GM04503 (cell line): Measurements from ENCODE around the gene NEGR1.

ENCODE experiments used
- DNase-seq: peaks from one replicate; pipeline ENCODE4 v3.0.0-alpha.2; 2012; ENCODE audit warnings: low read depth

Gene NEGR1

GRCh38 chr1:72023063-72023930, 259.0 kb downstream of the NEGR1 start:
- DNase-seq: no peak

DNA sequence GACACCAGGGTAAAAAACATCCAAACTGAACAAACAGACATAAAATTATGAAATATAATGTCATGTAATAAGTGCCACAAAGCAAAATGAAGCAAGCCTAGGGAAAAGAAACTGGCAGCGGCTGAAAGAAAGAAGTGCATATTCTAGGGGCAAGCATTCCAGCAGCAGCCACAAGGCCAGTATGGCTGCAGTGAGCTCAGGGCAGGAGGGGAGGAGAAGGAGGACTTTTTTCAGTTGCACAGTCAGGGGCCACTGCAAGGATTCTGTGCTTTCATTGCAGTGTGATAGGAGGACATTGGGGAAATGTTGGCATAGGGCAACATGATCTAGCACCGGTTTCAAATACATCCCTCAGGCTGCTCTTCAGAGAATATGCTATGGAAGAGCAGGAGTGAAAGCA, 263.8 kb downstream of the NEGR1 start:
- no peak for DNase-seq

DNA sequence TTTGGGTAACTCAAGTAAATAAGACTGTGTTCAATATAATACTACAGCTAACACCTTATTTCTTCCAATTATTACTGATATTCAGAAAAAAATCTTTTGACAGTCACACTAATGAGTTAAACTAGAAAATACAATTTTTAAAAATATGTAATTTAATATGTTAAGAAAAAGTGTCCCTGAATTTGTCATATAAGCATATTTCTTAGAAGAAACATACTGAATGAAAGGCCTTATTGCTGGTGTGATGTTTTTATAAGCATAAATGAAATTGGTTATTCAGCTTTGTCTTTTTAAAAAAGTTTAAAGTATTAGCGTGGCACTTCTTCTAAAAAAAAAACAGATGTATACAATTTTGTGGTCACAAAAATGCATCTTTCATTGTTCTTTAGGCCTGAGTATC, 267.3 kb downstream of the NEGR1 start:
- DNase-seq: no peak

DNA sequence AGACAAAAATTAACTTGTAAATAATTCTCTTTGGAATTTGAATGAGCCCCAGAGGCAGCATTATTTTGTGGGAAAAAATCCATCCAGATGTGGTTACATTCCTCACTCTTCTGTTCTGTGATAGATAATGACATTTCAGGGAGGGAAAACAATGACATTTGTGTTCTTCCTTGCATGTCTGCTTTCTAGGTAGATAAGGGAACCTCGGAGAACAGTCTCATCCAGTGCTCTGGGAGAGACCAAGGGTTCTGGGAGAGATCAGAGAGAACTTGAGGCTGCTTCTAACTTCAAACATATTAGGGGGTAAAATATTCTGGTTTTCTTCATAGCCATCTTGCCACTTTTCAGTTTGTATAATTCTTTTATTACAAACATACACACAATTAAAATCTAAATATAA, 269.2 kb downstream of the NEGR1 start:
- DNase-seq: no peak

- DNase-seq: no peak
Observed at GRCh38 chr1:72011721-72012120, 270.6 kb downstream of the NEGR1 start.

DNA sequence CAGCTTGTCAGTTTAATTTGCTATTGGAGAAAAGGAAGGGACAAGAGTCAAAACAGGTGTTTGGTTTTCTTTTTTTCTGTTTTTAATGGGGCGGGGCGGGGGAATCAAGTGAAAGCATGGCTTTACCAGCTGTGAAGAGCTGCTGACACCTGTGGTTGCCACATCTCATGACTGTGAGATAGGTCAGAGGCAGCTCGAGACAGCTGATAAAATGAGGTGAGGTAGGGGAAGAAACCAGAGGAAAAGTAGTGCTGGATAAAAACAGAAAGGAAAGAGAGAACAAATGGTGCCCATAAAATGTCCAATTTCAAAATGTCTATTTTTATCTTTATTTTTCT, 272.3 kb downstream of the NEGR1 start:
- DNase-seq: no peak

DNA sequence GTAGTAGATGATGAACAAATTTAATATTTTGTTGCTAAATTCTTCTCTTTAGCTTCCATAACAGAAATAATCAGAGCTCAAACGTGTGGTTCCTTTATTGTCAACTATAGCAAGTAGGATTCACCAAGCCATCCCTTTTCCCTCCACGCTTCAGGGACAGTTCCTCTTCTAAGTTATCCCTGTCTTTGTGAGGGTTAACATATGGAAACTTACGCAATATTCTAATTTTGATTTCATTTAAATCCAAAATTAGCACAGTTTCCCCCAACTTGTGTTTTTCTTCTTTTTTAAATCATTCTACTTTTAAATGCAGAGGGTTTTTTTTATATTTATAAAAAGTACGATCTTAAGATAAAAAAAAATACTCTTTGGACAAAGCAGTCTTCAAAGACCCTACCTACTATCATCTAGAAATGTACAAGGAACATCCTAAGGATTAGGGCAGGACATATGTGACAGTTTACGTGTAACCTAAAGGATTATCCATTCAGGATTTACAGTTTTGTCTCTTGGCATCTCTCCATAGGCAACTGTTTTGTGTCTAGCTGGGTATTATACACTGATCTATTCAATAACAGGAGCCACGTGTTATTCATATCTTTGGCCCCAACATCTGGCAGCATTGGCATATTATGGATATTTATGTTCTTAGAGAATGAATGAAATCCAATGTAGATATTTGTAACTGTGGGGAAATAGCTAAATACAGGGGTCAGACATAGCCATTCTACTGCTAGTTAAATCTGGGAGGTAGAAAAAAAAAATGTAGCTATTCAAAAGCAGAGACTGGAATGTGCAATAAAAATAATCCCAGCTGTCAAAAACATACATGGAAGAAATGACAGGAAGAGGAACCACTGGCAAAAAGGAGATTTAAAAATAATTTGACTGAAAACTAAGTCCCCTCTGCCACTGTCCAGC, 272.9 kb downstream of the NEGR1 start:
- no peak for DNase-seq

- no peak for DNase-seq
Observed at GRCh38 chr1:72007312-72007711, 275.0 kb downstream of the NEGR1 start.

DNA sequence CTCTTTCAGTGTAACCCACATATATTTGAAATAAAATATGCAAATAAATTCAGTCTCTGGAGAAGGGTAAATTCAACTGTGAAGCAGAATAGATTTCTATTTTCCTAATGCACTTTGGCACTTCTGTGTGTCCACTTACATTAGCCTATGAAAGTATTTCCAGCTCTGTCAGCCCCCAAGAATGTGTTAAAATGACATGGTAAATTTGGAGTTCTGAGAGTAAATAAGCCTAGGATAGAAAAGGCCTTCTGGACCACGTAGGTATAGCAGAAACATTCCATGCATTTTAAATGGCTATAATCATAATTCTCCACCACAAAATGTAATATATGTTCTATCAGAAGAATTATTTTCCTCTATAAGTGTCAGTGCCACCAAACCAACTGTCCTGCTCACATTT, 276.2 kb downstream of the NEGR1 start:
- DNase-seq: no peak

DNA sequence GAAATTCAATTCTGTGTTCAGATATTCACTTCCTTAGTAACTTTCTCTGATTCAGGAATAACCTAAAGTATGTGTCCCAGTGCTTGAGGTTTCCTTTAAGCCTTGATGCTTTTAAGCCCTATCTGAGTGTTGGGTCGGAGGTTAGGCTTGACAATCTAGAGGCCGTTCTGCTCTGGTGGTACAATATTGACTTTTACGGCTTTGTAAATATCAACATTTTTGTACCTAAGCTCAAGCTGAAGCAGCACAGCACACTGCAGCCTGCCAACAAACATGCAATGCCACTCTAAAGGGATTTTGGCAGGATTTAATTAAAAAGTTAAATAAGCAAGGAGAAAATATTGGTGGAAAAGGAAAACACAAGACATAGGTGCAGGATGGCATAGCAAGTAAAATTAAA, 279.2 kb downstream of the NEGR1 start:
- no peak for DNase-seq

DNA sequence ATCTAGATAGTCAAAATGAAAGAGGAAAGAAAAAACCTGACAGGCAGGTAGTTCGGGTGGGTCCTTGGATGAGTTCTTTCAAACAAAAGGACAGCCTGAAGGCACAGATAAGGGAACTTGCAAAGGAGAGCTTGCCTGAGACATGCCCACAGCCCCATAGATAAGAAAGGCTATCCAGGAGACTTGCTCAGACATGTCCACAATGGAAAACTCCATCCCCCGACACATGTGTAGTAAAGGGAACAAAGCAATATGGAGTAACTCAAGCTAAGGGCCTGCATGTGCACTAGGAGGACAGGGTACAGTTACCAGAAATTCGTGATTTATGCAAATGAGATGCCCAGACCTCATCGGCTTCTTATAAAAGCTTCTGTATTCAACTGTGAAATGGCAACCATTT, 281.5 kb downstream of the NEGR1 start:
- DNase-seq: no peak

DNA sequence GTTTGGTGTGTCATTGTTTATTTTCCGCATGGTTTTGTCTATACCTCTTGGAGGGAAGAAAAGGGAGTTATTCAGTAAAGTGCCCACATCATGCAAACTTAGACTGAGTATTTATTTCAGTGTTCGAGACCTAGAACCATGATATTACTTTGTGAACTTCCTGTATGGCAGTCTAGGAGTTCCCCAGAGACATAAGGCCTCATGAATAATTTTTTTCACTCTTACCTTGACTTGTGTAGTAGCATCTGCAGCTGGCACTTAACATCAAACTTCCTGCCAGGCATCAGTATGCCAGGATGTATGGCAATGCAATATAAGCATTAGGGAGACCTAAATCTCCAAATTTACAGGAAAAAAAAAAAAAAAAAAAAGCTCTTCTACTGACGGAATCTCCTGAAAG, 287.7 kb downstream of the NEGR1 start:
- DNase-seq: no peak

DNA sequence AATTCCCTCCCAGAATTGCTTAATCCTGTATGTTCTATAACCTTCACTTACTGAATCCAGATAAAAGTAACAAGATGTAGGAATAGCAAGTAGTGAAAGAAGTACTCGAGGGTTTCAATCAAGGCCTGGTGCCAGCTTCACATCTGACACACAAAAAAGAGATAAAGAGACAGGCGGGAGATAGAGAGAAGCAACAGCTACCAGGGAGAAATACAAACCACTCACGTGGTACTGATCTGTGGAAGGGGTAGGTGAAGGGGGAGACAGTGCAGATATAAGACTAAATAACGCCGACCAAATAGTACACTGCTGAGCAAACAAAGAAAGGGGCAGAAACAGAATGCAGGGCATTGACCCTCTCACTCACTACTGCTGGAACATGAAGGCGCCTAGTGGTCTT, 295.2 kb downstream of the NEGR1 start:
- no peak for DNase-seq

DNA sequence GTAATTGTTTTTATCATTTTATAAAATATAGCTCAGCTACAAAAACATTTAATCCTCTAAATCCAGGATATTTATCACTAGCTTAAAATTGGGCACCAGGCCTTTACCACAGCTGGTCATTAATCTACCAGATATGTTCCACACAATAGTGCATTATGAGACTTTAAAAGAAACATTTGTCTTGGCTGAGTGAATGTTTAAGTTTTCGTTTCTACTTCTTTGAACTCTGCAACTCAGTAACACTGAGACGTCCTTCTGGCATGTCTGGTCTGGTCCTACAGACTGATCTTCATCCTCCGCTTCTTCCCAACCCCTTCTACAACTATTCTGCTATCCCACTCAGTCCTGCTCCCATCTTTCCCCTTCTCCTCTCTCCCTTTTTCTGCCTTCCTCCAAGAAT, 296.2 kb downstream of the NEGR1 start:
- DNase-seq: no peak

GRCh38 chr1:71980556-71980955, 301.8 kb downstream of the NEGR1 start:
- no peak for DNase-seq

GRCh38 chr1:71979882-71980281, 302.5 kb downstream of the NEGR1 start:
- no peak for DNase-seq

DNA sequence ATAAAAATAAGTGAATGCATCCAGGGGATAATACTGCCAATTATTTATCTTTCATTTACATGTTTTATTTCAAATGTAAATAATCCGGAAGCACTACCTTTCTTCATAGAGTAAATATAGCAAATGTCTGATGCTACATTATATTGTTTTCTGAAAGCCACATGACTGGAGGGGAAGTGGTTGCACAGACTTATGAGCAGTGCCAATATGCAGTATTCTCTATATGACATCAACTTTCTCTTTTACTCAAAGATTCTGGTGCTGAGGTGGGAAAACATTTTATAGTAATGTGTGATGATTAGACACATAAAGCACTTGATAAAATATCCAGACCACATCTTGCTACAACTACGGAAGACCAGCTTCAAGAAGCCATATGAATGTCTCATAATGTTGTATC, 314.7 kb downstream of the NEGR1 start:
- no peak for DNase-seq

DNA sequence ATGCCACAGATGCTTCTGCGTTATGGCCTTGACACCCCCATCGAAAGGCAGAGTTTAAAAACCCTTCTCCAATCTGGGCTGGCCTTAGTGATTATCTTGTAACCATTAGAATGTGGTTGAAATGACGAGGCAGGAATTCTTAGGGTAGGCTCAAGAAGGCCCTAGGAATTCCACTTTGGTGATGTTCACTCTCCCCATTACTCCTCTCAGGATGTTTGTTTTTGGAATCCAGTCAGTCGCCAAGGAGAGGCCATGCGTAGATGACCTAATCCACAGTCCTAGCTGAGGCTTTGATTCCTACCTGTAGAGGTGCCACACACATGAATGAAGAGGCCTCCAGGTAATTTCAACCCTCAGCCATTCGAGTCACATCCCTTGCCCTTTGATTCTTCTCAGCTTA, 318.2 kb downstream of the NEGR1 start:
- DNase-seq: no peak

DNA sequence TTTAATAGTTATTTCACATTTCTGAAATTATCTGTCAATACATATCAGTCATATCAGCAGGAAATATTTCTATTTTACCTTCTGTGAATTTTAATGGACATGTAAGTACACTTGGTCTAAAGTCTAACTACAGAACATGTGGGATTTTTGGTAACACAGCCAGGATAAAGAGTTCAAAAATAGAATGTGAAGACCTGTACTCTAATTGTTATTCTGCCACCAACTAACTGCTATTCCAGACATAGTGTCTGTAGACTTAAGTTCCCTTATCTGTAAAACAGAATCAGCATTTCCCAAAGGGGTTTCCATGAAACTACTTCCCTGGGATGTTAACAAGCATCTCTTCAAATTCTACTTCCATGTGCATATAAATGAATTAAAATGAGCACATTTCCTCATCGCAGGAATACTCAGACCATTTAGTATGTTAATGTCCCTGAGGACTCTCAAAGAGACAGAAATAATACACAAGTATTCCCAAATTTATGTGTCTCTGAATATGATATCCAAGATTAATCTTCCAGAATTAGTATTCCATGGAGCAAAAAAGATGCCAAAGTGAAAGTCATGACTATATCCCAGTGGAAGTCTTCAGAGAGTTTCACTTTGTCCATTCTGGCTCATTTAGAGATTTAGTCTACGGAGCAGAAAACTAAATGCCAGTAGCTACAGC, 325.6 kb downstream of the NEGR1 start:
- DNase-seq: no peak

- no peak for DNase-seq
Observed at GRCh38 chr1:71950579-71950978, 331.8 kb downstream of the NEGR1 start.

DNA sequence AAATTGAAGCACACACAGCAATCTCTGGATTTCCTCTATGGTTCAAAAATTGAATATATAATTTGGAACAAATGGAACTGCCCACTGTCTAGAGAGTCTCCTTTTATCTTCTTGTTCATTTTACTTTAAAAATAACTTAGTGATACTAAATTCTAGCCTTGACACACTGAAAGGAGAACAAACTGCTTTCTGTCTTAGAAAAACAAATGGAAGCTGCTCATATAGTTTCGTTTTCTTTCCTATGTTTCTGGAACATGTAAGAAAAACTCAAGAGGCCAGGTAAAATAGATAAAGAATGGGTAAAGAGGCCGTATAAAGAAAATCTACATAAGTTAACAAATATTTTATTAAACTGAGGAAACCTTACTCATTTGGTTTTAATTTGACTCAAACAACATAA, 332.7 kb downstream of the NEGR1 start:
- no peak for DNase-seq

DNA sequence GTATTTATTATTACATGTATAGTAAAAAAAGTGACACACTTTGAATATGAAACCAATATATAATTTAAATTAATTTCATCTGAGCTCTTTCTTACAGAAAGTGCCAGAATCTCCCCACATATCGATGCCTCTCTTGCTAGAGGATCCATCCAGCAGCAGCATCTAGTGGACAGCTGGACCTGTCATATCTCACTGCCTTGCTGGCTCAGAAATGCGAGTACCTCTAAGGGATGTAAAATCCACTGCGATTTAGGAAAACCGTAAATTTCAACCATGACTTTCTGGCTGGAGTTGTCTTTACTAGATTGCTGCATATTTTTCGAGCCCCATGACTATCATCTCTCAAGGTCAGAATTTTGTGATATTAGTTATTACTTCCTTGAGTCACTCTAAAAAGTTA, 333.8 kb downstream of the NEGR1 start:
- no peak for DNase-seq

DNA sequence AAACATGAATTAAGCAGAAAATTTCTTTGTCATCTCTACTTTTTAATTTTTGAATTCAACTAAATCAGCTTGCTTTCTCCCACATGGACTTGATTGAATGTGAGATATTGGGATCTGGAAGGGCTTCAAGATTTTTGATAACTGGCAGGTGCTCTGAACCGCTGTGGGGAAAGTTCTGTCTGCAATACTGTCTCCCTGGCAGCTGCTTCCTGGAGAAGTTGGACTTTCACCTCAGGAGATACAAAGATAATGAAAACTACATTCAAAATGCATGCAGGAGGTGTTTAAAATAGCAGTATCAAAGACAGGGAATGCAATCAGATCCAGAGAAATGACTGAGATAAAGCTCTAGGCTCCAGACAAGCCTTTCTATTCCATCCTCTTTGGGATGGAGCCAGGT, 338.3 kb downstream of the NEGR1 start:
- no peak for DNase-seq
